ENCODE measurements around the gene SH2D3A.

SH2D3A gene

DNA sequence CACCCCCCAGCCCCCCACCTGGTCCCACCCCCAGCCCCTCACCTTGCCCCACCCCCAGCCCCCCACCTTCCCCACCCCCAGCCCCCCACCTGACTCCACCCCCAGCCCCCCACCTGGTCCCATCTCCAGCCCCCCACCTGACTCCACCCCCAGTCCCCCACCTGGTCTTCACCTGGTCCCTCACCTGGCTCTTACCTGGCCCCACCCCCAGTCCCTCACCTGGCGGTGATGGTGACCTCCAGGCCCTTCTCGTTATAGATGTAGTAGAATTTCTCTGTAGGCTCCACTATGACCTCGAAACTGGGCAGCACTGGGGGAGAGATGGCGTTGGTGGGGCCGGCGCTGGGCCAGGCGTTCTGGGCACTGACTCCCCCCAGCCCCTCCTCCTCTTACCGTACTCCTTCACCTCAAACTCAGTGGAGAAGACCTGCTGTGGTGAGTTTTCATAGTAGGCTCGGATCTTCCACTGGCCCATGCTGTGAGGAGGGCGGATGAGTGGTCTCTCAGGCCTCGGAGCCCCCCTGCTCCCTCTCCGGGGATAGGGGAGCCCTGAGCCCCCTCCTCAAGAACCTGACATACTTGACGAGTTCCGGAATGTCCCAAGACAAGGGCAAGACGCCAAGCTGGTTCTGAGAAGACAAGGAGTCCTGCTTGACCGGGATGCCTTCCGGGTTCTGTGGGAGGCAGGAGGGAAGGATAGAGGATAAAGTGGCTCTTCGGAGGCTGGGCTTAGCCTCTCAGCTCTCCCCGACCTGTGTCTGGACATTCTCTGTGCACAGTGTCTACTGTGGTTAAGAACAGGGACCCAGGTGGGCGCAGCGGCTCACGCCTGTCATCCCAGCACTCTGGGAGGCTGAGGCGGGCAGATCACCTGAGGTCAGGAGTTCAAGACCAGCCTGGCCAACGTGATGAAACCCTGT is 53.2 kb downstream of the SH2D3A start:
- no peak for DNase-seq (ENCODE audit: low read depth)
- no peak overlapping the region for H3K4me3 ChIP-seq (replicated peaks; ENCODE audit: low read depth, low read length)
- TF ChIP-seq, protein P1, sequence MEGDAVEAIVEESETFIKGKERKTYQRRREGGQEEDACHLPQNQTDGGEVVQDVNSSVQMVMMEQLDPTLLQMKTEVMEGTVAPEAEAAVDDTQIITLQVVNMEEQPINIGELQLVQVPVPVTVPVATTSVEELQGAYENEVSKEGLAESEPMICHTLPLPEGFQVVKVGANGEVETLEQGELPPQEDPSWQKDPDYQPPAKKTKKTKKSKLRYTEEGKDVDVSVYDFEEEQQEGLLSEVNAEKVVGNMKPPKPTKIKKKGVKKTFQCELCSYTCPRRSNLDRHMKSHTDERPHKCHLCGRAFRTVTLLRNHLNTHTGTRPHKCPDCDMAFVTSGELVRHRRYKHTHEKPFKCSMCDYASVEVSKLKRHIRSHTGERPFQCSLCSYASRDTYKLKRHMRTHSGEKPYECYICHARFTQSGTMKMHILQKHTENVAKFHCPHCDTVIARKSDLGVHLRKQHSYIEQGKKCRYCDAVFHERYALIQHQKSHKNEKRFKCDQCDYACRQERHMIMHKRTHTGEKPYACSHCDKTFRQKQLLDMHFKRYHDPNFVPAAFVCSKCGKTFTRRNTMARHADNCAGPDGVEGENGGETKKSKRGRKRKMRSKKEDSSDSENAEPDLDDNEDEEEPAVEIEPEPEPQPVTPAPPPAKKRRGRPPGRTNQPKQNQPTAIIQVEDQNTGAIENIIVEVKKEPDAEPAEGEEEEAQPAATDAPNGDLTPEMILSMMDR (IDR thresholded peaks at IDR 0.05; ENCODE audit: low read length, missing control alignments), result no peak

DNA sequence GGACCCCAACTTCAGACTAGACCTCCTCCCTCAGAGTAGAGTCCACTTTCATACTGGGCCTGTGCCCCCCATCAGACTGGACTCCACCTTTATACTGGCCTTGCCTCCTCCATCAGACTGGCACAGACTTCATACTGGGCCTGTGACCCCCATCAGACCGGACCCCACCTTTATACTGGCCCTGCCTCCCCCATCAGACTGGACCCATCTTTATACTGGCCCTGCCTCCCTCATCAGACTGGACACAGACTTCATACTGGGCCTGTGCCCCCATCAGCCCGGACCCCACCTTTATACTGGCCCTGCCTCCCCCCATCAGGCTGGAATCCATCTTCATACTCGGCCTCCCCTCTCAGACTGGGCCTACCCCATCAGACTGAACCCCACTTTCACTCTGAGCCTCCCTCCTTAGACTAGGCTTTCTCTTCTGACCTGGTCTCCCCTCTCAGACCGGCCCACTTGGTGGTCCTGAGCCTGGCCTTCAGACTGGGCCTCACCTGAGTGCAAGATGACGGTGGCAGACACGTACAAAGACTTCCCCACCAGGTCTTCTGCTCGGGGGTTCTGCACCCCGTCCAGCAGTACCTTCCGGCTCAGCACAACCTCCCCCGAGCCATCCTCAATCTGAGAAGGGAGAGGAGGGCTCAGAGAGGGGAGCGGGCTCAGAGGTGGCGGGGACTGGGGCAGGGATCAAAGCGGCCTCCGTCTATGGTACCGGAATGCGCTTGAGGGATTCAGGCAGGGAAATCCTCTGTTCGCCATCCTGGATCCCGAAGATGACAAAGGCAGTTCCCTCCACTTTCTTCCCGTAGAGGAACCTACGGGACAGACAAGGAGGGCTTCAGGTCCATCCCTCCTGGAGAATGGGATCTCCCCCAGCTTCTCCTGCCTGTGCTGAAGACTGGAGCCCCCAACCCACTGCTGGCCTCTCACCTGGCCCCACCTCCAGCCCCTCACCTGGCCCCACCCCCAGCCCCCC is 54.3 kb downstream of the SH2D3A start:
- no peak for DNase-seq (ENCODE audit: low read depth)
- TF ChIP-seq, protein P1 (IDR thresholded peaks at IDR 0.05; ENCODE audit: low read length, missing control alignments), result no peak
- no peak overlapping the region for H3K4me3 ChIP-seq (replicated peaks; ENCODE audit: low read depth, low read length)

DNA sequence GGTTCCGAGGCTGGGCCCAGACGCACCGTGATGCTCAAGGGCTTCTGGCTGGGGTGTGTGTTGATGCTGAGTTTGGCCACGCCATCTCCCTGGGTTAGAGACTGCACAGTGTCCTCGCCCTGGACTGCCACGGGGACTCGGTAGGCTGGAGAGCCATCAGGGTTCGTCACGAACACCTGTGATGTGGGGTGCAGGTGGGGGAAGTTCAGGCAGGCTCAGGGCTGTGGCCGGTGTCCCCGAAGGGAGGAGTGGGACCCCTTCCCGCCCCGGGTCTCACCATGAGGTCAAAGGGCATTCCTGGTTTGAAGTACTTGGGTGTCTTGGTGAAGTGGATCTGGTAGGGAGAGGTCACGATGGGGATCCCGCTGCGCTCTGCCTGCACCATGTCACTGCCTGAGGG is 55.0 kb downstream of the SH2D3A start:
- TF ChIP-seq, protein P1 (IDR thresholded peaks at IDR 0.05; ENCODE audit: low read length, missing control alignments), result no peak
- no peak for DNase-seq (ENCODE audit: low read depth)
- no peak overlapping the region for H3K4me3 ChIP-seq (replicated peaks; ENCODE audit: low read depth, low read length)

DNA sequence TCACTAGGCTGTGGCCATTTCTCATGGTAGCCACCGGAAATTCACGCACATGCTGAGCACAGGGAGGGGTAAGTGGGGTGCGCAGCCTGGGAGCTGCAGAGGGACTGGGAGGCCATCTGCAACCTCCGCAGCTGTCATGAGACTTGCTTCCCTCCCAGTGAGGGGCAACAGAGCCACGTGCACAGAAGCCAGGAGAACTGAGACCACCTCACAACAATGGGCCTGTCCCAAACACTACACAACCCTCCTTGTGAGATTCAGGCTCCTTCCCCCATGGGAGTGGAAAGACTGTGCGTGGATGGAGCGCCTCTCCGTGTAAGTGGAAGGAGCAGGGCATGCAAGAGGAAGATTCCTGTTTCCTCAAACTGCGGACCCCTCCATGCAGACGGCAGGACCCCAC is 55.6 kb downstream of the SH2D3A start:
- H3K4me3 ChIP-seq (replicated peaks; ENCODE audit: low read depth, low read length), result no peak overlapping the region
- DNase-seq (ENCODE audit: low read depth), result no peak
- TF ChIP-seq, protein P1 (IDR thresholded peaks at IDR 0.05; ENCODE audit: low read length, missing control alignments), result no peak

DNA sequence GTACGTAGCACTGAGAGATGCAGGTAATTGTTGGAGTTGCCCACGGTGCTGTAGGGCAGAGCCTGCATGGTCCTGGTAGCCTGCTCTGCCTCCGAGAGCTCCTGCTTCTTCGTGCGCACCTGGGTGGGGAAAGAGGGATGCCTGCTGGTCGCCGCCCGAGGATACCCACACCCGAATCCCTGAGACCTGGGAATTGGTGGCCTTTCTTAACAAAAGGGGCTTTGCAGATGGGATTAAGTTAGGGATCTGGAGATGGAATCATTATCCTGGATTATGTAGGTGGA is 56.2 kb downstream of the SH2D3A start:
- TF ChIP-seq, protein P1 (IDR thresholded peaks at IDR 0.05; ENCODE audit: low read length, missing control alignments), result no peak
- no peak overlapping the region for H3K4me3 ChIP-seq (replicated peaks; ENCODE audit: low read depth, low read length)
- no peak for DNase-seq (ENCODE audit: low read depth)

DNA sequence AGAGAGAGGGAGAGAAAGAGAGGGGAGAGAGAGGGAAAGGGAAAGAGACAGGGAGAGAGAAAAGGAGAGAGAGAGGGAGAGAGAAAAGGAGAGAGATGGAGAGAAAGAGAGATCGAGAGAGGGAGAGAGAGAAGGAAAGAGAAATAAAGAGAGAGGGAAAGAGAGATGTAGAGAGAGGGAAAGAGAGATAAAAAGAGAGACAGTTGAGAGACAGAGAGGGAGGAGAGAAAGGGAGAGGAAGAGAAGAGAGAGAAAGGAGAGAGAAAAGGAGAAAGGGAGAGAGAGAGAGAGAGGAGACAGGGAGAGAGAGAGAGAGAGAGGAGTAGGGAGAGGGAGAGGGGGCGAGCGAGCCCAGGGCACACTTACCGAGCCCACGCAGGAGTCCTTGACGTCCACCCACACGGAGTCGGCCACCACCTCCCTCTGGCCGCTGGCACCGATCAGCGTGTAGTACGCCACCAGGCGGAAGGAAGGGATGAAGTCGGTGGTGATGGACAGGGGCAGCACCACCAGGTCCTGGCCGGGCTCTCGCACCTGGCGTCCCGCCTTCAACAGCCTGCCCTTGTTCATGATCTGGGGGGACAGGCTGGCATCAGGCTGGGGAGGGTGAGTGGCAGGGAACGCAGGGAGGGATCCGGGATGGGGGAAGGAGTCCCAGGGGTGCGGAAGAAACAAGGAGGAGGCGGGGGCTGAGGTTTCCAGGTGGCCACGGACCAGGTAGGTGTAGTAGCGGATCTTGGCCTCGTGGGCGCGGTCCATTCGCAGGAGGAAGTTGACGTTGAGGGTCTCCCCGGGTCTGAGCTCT is 56.8 kb downstream of the SH2D3A start:
- TF ChIP-seq, protein P1 (IDR thresholded peaks at IDR 0.05; ENCODE audit: low read length, missing control alignments), result no peak
- no peak for DNase-seq (ENCODE audit: low read depth)
- H3K4me3 ChIP-seq (replicated peaks; ENCODE audit: low read depth, low read length), result no peak overlapping the region

All from fibroblast of pulmonary artery (primary cell).